ENCODE measurements around the gene MRPL52. TPM values are rescaled to one million over a fixed set of nuclear protein-coding genes. Genes with fewer than 3 reads are reported as not detected.

The MRPL52 gene
- total and polyA plus RNA-seq, 2 of the 13 experiments (the other 11 are each of a cell fraction or from before 2014, with no cell fraction given) = 118 to 329 TPM

GRCh38 chr14:22865424-22866405, 36.0 kb downstream of the MRPL52 start (continued):
- TF ChIP-seq, protein P1, sequence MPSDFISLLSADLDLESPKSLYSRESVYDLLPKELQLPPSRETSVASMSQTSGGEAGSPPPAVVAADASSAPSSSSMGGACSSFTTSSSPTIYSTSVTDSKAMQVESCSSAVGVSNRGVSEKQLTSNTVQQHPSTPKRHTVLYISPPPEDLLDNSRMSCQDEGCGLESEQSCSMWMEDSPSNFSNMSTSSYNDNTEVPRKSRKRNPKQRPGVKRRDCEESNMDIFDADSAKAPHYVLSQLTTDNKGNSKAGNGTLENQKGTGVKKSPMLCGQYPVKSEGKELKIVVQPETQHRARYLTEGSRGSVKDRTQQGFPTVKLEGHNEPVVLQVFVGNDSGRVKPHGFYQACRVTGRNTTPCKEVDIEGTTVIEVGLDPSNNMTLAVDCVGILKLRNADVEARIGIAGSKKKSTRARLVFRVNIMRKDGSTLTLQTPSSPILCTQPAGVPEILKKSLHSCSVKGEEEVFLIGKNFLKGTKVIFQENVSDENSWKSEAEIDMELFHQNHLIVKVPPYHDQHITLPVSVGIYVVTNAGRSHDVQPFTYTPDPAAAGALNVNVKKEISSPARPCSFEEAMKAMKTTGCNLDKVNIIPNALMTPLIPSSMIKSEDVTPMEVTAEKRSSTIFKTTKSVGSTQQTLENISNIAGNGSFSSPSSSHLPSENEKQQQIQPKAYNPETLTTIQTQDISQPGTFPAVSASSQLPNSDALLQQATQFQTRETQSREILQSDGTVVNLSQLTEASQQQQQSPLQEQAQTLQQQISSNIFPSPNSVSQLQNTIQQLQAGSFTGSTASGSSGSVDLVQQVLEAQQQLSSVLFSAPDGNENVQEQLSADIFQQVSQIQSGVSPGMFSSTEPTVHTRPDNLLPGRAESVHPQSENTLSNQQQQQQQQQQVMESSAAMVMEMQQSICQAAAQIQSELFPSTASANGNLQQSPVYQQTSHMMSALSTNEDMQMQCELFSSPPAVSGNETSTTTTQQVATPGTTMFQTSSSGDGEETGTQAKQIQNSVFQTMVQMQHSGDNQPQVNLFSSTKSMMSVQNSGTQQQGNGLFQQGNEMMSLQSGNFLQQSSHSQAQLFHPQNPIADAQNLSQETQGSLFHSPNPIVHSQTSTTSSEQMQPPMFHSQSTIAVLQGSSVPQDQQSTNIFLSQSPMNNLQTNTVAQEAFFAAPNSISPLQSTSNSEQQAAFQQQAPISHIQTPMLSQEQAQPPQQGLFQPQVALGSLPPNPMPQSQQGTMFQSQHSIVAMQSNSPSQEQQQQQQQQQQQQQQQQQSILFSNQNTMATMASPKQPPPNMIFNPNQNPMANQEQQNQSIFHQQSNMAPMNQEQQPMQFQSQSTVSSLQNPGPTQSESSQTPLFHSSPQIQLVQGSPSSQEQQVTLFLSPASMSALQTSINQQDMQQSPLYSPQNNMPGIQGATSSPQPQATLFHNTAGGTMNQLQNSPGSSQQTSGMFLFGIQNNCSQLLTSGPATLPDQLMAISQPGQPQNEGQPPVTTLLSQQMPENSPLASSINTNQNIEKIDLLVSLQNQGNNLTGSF (CRISPR knock-in tag; IDR thresholded peaks at IDR 0.05) = no peak
- TF ChIP-seq ZNF260 (CRISPR knock-in tag; IDR thresholded peaks at IDR 0.05; ENCODE audit: borderline replicate concordance, low read depth) (no peak), ZMYM2 (CRISPR knock-in tag; IDR thresholded peaks at IDR 0.05) (peak; percentile 23; the same call in 1 of the 2 replicates), ZFP36L1 (CRISPR knock-in tag; IDR thresholded peaks at IDR 0.05) (no peak), ZNF644 (CRISPR knock-in tag; IDR thresholded peaks at IDR 0.05; ENCODE audit: low read depth) (peak; percentile 76), THAP7 (CRISPR knock-in tag; IDR thresholded peaks at IDR 0.05) (no peak), SSRP1 (CRISPR knock-in tag; IDR thresholded peaks at IDR 0.05) (no peak), BCL6 (CRISPR knock-in tag; IDR thresholded peaks at IDR 0.05) (no peak), HES4 (CRISPR knock-in tag; IDR thresholded peaks at IDR 0.05; ENCODE audit: borderline replicate concordance) (no peak), FLYWCH1 (CRISPR knock-in tag; IDR thresholded peaks at IDR 0.05) (0 out of 2 replicates have a peak, but pooled peaks have one; percentile 28), KAT8 (CRISPR knock-in tag; IDR thresholded peaks at IDR 0.05) (no peak), YY1 (IDR thresholded peaks at IDR 0.05; ENCODE audit: insufficient read depth, insufficient replicate concordance, low read depth, low read length) (peak; percentile 26)
- TF ChIP-seq, protein P2, sequence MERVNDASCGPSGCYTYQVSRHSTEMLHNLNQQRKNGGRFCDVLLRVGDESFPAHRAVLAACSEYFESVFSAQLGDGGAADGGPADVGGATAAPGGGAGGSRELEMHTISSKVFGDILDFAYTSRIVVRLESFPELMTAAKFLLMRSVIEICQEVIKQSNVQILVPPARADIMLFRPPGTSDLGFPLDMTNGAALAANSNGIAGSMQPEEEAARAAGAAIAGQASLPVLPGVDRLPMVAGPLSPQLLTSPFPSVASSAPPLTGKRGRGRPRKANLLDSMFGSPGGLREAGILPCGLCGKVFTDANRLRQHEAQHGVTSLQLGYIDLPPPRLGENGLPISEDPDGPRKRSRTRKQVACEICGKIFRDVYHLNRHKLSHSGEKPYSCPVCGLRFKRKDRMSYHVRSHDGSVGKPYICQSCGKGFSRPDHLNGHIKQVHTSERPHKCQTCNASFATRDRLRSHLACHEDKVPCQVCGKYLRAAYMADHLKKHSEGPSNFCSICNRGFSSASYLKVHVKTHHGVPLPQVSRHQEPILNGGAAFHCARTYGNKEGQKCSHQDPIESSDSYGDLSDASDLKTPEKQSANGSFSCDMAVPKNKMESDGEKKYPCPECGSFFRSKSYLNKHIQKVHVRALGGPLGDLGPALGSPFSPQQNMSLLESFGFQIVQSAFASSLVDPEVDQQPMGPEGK (CRISPR knock-in tag; IDR thresholded peaks at IDR 0.05) = no peak
- TF ChIP-seq, protein P3, sequence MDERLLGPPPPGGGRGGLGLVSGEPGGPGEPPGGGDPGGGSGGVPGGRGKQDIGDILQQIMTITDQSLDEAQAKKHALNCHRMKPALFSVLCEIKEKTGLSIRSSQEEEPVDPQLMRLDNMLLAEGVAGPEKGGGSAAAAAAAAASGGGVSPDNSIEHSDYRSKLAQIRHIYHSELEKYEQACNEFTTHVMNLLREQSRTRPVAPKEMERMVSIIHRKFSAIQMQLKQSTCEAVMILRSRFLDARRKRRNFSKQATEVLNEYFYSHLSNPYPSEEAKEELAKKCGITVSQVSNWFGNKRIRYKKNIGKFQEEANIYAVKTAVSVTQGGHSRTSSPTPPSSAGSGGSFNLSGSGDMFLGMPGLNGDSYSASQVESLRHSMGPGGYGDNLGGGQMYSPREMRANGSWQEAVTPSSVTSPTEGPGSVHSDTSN (CRISPR knock-in tag; IDR thresholded peaks at IDR 0.05) = no peak
- TF ChIP-seq, protein P4, sequence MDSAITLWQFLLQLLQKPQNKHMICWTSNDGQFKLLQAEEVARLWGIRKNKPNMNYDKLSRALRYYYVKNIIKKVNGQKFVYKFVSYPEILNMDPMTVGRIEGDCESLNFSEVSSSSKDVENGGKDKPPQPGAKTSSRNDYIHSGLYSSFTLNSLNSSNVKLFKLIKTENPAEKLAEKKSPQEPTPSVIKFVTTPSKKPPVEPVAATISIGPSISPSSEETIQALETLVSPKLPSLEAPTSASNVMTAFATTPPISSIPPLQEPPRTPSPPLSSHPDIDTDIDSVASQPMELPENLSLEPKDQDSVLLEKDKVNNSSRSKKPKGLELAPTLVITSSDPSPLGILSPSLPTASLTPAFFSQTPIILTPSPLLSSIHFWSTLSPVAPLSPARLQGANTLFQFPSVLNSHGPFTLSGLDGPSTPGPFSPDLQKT (CRISPR knock-in tag; IDR thresholded peaks at IDR 0.05; ENCODE audit: borderline replicate concordance) = no peak
- TF ChIP-seq, protein P5, sequence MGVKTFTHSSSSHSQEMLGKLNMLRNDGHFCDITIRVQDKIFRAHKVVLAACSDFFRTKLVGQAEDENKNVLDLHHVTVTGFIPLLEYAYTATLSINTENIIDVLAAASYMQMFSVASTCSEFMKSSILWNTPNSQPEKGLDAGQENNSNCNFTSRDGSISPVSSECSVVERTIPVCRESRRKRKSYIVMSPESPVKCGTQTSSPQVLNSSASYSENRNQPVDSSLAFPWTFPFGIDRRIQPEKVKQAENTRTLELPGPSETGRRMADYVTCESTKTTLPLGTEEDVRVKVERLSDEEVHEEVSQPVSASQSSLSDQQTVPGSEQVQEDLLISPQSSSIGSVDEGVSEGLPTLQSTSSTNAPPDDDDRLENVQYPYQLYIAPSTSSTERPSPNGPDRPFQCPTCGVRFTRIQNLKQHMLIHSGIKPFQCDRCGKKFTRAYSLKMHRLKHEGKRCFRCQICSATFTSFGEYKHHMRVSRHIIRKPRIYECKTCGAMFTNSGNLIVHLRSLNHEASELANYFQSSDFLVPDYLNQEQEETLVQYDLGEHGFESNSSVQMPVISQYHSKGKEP (CRISPR knock-in tag; IDR thresholded peaks at IDR 0.05) = no peak

All from HepG2 (cell line).